Measurements from ENCODE around the gene KCTD14. TPM values are rescaled to one million over a fixed set of nuclear protein-coding genes. Genes with fewer than 3 reads are reported as not detected.
"Not testable (repeated sequence)": the region's sequence is repeated elsewhere in the genome, so short reads cannot be mapped to it uniquely, and the experiment has no call there.

KCTD14 gene
- total RNA-seq, 2 donors from 2014 or later: 3.6 to 16.8 TPM

DNA sequence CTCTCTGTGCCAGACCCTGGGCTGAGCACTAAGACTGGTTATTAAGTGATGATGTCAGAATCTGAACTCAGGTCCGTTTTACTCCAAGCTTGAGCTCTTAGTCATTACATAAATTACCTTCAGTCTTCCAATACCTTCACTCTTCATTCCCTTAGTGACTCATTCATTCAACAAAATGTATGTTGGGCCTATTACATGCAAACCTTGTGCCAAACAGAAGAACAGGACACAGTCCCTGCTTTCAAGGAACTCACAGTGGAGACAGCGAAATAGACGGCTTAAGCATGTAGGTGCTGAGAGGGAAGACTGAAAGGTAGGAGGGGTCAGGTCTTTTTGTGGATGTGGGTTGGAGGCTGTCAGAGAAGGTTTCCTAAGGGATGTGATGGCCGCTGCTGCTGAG, 3.3 kb downstream of the KCTD14 start:
- TF ChIP-seq POLR2AphosphoS5 (IDR thresholded peaks at IDR 0.05) (no peak), POLR2A (IDR thresholded peaks at IDR 0.05) (no peak)
- TF ChIP-seq, protein P1, sequence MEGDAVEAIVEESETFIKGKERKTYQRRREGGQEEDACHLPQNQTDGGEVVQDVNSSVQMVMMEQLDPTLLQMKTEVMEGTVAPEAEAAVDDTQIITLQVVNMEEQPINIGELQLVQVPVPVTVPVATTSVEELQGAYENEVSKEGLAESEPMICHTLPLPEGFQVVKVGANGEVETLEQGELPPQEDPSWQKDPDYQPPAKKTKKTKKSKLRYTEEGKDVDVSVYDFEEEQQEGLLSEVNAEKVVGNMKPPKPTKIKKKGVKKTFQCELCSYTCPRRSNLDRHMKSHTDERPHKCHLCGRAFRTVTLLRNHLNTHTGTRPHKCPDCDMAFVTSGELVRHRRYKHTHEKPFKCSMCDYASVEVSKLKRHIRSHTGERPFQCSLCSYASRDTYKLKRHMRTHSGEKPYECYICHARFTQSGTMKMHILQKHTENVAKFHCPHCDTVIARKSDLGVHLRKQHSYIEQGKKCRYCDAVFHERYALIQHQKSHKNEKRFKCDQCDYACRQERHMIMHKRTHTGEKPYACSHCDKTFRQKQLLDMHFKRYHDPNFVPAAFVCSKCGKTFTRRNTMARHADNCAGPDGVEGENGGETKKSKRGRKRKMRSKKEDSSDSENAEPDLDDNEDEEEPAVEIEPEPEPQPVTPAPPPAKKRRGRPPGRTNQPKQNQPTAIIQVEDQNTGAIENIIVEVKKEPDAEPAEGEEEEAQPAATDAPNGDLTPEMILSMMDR (IDR thresholded peaks at IDR 0.05): no peak
- H3K4me3 ChIP-seq: no peak overlapping the region
- no peaks in the 10 kb centered on the region for H3K4me1 ChIP-seq (replicated peaks)
- no peak overlapping the region for H3K27ac ChIP-seq
- WGBS: 55% methylated on average over 4 of the region's 4 CpGs
- H3K27me3 ChIP-seq (replicated peaks; ENCODE audit: insufficient read depth): no peaks in the 10 kb centered on the region
- peaks cover 0 to 2% of the 10 kb centered on the region in 2 donors for H3K36me3 ChIP-seq
- intact Hi-C loops (cut with DNase I): no loop called here
- DNase-seq (ENCODE audit: low spot score): no peak
- no peaks in the 10 kb centered on the region for H3K9me3 ChIP-seq

DNA sequence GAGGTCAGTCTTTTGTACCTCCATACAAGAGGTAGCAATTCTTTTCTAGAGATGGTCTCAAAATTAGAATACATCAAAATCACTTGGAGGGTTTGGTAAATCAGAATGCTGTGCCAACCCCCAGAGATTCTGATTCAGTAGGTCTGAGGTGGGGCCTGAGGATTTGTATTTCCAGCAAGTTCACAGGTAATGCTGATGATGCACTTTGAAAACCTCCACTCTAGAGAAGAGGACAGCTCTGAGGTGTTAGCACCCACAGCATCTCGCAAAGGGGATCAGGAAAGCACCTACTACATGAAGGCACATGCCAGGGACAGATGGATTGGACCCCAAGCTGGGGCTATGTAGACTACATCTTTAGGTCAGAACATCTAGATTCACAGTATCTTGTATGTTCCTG, 7.2 kb downstream of the KCTD14 start:
- H3K36me3 ChIP-seq: peaks cover 0 to 2% of the 10 kb centered on the region in 2 donors
- H3K27me3 ChIP-seq (replicated peaks; ENCODE audit: insufficient read depth): no peaks in the 10 kb centered on the region
- WGBS: 94% methylated on average over 1 of the region's 1 CpG
- no peak overlapping the region for H3K4me3 ChIP-seq
- DNase-seq (ENCODE audit: low spot score): no peak
- TF ChIP-seq, protein P1 (IDR thresholded peaks at IDR 0.05): no peak
- TF ChIP-seq POLR2A (IDR thresholded peaks at IDR 0.05): no peak
- TF ChIP-seq POLR2AphosphoS5 (IDR thresholded peaks at IDR 0.05): no peak
- no peaks in the 10 kb centered on the region for H3K9me3 ChIP-seq
- H3K4me1 ChIP-seq (replicated peaks): no peaks in the 10 kb centered on the region
- intact Hi-C loops (cut with DNase I): no loop called here
- H3K27ac ChIP-seq: no peak overlapping the region

DNA sequence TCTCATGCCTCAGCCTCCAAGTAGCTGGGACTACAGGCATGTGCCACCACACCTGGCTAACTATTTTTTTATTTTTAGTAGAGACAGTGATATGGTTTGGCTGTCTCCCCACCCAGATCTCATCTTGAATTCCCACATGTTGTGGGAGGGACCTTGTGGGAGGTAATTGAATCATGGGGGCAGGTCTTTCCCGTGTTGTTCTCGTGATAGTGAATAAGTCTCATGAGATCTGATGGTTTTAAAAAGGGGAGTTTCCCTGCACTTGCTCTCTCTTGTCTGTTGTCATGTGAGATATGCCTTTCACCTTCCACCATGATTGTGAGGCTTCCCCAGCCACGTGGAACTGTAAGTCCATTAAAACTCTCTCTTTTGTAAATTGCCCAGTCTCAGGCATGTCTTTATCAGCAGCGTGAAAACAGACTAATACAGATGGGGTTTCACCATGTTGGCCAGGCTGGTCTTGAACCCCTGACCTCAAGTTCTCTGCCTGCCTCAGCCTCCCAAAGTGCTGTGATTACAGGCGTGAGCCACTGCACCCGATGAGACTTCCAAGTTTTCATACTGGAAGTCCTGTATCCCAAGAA, 8.0 kb downstream of the KCTD14 start:
- intact Hi-C loops (cut with DNase I); H3K27ac ChIP-seq; H3K9me3 ChIP-seq; H3K36me3 ChIP-seq; H3K4me1 ChIP-seq (replicated peaks); H3K27me3 ChIP-seq (replicated peaks; ENCODE audit: insufficient read depth); DNase-seq (ENCODE audit: low spot score); H3K4me3 ChIP-seq: not testable (repeated sequence)
- 66% methylated on average over 6 of the region's 6 CpGs for WGBS

DNA sequence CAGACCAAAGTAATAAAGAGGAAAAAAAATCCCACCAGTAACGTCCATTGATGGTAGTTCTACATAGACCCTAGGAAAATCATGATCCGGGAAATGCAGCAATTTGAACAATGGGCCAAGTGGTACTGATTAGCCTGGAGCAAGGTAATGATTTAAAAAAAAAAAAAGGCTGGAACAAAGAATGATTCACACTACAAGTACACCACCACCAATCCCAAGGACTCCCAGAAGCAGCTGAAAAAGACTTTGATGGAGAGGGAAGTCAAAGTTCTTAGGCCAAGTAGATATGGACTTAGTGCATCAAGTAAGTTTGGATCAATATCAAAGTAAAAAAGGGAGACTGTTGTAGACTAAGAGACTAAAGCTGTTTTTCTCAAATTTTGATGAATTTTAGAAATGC, 11.8 kb downstream of the KCTD14 start:
- Histone ChIP-seq H3K4me3 (no peak overlapping the region), H3K27me3 (replicated peaks; ENCODE audit: insufficient read depth) (no peaks in the 10 kb centered on the region), H3K27ac (no peak overlapping the region), H3K36me3 (no peaks in the 10 kb centered on the region), H3K9me3 (no peaks in the 10 kb centered on the region), H3K4me1 (replicated peaks) (no peaks in the 10 kb centered on the region)
- no peak for TF ChIP-seq POLR2AphosphoS5 (IDR thresholded peaks at IDR 0.05)
- TF ChIP-seq POLR2A (IDR thresholded peaks at IDR 0.05): no peak
- TF ChIP-seq, protein P1 (IDR thresholded peaks at IDR 0.05): no peak
- DNase-seq (ENCODE audit: low spot score): no peak
- 78% methylated on average over 2 of the region's 2 CpGs for WGBS
- intact Hi-C loops (cut with DNase I): no loop called here

DNA sequence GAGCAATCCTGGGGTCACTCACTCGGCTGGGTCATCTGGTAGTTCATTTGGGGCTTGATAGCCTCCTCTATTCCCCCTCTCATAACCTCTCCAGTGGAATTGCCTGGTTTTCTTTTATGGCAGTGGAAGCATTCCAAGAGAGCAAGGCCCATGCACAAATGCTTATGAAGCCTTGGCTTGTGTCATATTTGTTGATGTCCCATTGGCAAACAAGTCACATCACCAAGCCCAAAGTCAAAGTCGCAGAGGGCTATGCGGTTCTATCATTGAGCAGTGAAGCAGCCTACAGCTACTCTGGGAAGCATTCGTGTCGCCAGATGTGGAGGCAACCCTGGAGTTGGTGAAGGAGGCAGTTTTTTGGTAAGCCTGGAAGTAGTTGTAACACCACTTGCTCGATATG, 12.3 kb downstream of the KCTD14 start:
- Histone ChIP-seq H3K27ac (no peak overlapping the region), H3K4me1 (replicated peaks) (no peaks in the 10 kb centered on the region), H3K27me3 (replicated peaks; ENCODE audit: insufficient read depth) (no peaks in the 10 kb centered on the region), H3K9me3 (no peaks in the 10 kb centered on the region), H3K36me3 (no peaks in the 10 kb centered on the region), H3K4me3 (no peak overlapping the region)
- intact Hi-C loops (cut with DNase I): no loop called here
- no peak for DNase-seq (ENCODE audit: low spot score)
- TF ChIP-seq POLR2A (IDR thresholded peaks at IDR 0.05) (no peak), POLR2AphosphoS5 (IDR thresholded peaks at IDR 0.05) (no peak)
- TF ChIP-seq, protein P1 (IDR thresholded peaks at IDR 0.05): no peak
- WGBS: 93% methylated on average over 6 of the region's 6 CpGs
